ENCODE results near the gene DNLZ.

The DNLZ gene

DNA sequence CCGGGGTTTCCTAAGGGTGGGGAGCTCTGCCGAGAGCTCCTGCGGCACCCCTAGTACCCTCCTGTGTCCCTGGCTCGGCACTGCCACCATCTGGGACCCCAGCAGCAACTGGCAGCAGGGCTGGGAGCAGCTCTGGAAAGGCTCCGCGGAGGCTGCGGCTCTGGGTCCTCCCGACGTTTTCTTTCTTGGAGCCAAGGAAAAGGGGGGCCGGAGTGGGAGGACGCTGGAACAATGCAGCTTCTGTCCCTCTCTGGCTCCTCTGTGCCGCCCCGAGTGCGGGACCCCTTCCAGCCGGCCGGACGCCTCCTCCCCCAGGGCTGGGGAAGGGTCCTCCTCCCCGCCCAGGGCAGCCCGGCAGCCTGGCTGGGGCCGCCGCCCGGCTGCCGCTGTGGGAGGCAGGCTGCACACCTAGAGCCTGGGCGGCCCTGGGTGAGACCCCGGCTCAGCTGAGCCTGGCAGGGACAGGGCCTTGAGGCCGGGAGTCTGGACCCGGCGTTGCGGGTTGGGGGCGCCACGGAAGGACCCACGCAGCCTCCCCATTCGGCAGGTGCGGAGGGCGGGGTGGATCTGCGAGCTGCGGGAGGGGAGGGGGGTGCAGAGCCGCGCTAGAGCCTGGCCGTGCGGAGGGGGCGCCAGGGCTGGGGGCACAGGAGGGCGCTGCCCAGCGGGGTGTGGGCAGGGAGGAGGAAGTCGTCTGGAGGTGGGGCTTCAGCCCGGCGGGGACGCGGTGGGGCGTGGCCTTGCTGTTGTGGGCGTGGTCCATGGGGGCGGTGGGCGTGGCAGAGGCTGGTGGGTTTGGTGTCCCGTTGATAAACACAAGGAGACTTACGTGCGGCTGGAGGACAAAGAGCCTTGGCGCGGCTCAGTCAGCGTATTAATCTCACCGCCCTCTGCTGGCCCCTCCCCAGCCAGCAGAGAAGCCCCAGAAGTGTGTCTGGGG lies 21.1 kb downstream of the DNLZ start:
- no peak for DNase-seq

DNA sequence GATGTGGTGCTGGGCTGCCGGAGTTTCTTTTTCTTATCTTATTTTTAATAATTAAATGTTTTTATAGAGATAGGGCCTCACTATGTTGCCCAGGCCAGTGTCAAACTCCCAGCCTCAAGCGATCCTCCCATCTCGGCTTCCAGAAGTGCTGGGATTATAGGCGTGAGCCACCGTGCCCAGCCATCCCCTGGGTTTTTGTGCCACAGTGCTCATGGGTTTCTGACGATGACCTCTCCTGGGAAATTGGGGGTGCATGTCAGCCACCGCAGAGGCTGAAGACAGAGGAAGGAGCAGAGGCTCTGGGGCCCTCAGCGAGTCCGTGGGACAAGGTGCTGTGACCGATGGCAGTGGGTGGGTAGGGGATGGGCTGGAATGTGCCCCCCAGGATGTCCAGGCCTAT lies 21.8 kb downstream of the DNLZ start:
- no peak for DNase-seq

DNA sequence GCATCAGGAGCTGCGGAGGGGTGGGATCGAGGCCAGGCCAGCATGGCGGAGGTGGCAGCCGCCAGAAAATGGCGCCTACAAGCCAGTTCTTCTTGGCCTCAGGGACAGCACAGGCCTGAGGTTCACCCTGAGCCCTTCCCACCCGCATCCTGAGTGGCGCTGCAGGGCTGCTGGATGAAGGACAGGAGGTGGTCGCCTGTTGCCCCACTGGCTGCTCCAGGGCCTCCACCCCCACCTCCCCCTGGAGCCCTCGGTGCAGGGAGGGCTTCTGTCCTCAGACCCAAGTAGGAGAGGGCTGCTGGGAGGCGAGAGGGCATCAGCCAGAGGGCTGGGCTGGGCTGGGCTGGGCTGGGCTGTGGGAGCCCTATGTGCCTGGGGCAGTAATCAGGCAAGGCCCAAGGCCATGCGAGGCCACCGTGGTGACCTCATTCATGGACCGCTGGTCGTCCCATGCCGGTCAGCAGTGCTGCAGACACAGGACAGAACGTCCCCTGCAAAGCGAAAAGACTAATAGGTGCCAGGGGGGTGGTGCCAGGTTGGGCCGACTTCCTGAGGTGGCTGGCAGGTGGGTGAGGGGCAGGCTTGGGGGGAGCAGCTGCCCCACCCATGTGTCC lies 22.4 kb downstream of the DNLZ start:
- no peak for DNase-seq

DNA sequence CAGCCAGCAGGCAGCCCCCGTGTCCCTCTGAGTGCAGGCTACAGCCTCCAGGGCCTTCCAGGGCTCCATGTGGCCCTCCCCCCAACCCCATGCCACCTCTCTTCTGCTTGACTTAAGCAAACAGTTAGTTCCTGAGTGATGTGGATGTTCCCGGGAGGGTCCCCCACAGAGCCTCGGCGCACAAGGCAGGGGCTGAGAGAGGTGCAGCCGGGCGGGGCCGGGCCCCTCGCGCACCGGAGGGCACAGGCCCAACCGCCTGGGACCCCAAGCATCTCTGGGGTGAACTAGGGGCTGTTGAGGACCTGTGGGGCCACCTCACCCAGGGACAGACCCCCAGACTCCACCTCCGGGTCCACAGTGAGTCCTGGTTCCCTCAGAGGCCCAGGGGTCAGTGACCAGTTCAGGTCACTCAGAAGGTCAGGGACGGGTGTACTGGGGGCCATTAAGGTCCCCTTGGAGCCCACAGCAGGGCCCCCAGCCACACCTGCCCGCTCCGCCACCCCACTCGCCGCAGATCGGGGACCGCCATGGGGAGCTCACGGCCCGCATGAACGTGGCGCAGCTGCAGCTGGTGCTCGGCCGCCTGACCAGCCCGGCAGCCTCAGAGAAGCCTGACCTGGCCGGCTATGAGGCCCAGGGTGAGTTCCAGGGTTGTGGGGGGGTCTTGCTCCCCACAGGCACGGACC lies 23.0 kb downstream of the DNLZ start:
- DNase-seq = no peak

DNA sequence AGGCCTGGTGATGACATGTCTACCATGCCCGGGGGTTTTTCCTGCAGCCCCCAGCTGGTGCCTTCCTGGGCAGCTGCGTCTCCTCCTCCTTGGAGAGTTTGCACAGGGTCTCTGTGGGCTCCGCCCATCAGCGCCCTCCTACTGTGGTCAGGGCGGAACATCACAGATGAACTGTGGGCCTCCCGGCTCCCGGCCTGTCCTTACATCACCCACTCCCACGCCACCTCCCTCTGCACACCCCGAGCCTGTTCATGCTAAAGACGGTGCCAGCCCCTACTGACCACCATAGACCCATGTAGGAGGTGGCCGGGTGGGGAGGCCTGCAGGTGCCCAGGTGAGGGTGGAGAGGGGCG lies 23.6 kb downstream of the DNLZ start:
- DNase-seq = no peak

DNA sequence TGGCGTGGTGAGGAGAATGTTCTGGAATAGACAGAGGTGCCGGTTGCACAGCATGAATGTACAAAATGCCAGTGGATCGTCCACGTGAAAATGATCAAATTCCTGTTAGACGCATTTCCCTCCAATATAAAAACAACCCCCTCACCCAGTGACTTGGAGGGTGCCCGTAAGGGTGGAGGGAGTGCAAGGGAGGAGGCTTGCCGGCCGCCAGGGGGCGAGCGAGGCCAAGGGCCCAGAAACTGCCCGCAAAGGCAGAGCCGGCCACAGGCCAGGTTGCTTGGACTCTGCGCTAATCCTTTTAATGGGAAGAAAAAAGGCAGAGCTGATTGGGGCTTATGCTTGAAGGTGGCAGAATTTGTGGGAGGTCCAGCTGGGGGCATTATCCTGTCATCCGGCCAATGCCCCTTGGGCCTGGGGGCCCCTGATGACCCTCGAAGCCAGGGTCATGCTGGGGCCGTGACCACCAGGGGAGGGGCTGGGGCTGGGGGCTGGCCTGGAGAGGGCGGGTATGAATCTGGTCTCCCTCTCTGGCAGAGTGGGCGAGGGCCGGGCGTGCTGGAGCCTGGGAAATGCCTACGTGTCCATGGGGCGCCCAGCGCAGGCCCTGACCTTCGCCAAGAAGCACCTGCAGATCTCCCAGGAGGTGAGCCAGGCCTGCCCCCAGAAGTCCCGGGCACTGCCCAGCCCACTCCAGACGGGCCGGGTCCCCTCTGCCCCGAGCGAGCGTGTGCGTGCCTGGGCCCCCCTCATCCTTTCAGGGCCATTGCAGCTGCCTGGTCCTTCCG lies 24.2 kb downstream of the DNLZ start:
- DNase-seq = peak; percentile 34 to 66

DNA sequence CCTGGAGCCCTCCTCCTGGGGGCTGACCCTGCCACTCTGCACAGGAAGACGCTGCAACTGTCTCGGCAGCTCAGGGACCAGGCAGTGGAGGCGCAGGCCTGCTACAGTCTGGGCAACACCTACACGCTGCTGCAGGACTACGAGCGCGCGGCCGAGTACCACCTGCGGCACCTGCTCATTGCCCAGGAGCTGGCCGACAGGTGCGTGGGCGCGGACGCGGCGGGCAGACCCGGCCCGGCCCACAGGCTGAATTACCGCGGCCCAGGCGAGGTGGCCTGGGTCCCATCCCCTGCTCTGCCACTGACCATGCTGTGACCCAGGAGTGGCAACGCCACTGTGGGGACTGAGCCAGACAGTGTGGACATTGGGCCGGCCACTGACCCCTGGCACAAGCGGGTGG lies 25.0 kb downstream of the DNLZ start:
- no peak for DNase-seq

DNA sequence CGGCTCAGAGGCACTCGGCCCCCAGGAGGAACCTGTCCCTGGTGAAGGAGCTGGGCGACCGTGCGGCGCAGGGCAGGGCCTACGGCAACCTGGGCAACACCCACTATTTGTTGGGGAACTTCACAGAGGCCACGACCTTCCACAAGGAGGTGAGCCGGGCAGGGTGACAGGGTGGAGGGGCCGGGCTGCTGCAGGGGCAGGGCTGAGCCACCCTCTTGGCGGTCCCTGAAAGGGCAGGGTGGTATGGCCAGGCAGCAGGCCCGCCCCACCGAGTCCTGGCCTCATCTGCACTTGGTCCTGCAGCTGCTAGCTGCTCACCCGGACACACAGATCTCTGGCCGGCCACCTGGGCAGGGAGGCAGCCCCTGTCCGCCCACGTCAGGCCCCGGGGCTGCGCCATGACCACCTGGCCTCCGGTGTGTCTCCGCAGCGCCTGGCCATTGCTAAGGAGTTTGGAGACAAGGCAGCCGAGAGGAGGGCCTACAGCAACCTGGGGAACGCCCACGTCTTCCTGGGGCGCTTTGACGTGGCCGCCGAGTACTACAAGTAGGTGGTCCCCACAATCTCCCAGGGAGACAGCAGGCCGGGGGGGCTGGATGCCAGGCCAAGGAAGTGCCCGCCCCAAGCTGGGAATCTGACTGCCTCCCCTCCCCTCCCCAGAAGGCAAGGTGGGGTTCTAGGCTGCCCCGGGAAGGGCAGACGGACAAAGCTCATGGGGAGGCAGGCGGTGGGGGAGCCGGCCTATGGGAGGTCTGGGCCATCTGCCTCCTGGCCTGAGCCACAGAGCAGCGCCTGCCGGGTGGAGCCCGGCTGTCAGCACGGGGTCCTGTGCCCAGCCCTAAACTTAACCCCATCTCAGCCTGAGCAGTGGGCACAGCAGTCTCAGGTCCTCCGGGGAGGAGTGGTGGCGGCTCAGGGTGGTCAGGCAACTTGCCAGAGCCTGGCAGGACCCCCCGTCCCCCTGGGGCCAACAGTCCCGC lies 25.8 kb downstream of the DNLZ start:
- no peak for DNase-seq

DNA sequence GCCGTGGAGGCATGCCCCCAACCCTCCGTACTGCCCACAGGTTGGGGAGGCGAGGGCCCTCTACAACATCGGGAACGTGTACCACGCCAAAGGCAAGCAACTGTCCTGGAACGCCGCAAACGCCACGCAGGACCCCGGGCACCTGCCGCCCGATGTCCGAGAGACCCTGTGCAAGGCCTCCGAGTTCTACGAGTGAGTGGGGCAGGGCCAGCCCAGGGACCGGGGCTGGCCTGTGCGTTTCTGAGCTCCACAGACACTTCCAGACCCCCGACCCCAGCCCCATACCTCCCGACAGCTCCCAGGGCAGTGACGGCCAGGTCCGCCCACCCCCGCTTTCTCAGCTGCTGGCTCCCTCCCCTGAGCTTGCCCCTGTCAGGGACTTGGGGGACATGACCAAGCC lies 26.7 kb downstream of the DNLZ start:
- no peak for DNase-seq

DNA sequence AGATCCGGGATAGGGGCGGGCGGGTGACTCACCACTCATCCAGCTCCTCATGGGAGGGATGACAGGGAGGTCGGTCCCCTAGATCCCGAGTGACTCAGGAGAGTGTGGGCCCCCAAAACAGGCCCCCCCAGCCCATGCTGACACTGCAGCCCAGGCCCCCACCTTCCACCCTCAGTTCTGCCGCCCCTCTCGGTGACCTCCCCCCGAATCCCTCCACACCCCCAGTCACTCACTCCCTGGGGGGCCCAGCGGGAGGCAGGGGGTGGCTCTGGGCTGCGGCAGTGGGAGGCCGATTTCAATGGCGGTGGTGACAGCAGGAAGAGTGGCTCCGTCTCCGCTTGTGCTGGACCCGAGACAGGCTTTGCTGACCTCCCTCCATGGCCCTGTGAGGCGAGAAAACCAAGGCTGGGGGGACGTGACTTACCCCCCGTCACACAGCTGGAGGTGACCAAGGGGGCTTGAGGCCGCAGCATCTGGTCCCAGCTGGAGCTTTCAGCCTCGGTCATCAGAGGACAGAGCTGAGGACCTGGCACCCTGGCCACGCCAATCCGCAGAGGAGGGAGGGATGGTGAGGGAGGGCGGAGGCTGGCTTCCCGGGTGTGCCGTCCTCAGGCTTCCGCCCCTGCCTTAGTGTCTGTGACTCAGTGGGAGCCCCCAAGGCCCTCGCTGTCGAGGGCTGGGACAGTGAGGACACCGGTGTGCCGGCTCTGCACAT lies 27.2 kb downstream of the DNLZ start:
- no peak for DNase-seq

DNA sequence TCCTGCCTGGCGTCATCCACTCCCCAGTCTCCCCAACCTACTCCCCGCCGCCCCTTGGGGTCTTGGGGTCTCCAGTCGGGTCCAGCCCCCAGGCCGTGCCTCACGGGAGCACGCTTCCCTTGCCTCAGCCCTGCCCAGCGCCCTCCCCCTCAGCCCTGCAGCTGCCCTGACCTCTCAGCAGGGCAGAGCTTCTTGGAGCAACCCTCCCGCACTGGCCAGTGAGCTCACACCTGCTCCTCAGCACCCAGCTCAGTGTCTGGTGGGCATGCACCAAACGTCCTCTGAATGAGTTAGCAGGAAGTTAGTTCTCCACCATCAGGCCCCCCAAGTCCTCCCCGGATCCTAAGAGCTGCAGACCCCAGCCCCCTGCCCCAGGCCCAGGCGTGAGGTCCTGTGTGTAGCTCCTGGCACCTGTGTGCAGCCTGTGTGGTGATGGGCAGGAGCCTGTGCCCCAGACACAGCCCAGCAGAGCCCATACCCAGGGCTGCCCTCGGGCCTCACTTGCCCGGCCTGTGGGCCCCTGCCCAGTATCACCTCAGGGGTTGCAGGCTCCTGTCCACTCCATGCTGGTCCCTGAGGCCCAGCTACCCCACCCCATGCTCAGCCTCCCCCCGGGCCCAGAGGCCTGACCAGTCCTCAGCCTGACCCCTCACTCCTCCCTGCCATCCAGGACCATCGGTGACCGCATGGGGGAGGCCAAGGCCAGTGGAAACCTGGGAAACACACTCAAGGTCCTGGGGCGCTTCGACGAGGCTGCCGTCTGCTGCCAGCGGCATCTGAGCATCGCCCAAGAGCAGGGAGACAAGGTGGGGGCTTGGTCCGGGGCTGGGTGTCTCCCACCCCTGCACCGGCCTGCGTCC lies 28.0 kb downstream of the DNLZ start:
- DNase-seq = no peak

DNA sequence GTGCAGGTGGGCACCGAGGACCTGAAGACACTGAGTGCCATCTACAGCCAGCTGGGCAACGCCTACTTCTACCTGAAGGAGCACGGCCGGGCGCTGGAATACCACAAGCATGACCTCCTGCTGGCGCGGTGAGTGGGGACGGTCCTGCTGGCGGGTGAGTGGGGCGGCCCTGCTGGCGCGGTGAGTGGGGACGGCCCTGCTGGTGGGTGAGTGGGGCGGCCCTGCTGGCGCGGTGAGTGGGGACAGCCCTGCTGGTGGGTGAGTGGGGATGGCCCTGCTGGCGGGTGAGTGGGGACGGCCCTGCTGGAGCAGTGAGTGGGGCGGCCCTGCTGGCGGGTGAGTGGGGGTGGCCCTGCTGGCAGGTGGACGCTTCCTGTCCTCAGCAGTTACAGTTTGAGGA lies 29.0 kb downstream of the DNLZ start:
- DNase-seq = no peak

DNA sequence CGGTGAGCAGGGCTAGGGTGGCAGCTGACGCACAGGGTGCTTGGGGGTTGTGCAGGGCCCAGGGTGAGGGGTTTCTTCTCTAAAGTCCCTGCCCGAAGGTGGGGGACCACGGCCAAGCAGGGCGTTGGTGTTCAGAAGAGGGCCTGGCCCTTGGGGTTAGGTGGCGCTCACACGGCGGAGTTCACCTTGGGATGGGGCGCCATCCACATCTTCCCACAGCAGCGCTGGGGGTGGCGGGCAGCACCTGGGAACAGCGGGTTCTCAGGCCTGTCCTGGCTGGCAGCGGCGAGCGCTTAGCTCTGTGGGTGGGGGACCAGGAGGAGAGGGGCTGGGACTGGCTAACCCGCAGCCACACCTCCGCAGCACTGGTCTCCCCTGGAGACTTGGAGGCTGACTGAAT lies 30.1 kb downstream of the DNLZ start:
- no peak for DNase-seq

DNA sequence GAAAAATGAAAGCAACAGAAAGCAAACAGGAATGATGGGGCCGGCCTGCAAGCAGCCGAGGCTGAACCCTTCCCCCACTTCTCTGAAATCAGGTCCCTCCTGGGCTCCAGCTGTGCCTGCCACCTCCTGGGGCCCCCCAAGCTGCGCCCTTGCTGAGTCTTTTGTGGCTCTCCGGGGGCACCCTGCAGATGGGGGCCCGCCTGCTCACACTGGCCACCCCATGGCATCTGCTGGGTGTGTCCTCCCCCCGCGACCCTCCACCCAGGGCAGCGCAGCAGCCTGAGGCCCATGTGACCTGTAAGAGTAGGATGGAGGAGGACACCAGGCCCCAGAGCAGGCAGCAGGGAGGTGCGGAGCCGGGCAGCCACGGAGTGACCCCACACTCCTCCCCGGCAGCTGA lies 30.5 kb downstream of the DNLZ start:
- no peak for DNase-seq

DNA sequence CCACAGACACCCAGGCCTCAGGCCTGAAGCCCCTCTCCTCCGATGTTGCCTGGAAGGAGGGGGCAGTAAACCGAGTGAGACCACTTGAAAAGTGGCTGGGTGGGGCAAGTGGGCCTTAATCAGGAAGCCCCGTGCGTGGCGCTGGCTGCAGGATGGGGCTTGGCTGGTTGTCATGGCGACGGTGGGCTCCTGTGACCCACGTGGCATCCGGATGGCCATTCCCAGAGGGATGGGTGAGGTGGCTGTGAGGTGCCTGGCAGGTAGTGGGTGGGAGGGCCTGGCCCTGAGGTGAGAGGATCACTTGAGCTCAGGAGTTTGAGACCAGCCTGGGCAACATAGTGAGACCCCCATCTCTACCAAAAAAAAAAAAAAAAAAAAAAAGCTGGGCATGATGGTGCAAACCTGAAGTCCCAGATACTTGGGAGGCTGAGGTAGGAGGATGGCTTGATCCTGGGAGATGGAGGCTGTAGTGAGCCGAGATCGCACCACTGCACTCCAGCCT lies 31.0 kb downstream of the DNLZ start:
- no peak for DNase-seq

DNA sequence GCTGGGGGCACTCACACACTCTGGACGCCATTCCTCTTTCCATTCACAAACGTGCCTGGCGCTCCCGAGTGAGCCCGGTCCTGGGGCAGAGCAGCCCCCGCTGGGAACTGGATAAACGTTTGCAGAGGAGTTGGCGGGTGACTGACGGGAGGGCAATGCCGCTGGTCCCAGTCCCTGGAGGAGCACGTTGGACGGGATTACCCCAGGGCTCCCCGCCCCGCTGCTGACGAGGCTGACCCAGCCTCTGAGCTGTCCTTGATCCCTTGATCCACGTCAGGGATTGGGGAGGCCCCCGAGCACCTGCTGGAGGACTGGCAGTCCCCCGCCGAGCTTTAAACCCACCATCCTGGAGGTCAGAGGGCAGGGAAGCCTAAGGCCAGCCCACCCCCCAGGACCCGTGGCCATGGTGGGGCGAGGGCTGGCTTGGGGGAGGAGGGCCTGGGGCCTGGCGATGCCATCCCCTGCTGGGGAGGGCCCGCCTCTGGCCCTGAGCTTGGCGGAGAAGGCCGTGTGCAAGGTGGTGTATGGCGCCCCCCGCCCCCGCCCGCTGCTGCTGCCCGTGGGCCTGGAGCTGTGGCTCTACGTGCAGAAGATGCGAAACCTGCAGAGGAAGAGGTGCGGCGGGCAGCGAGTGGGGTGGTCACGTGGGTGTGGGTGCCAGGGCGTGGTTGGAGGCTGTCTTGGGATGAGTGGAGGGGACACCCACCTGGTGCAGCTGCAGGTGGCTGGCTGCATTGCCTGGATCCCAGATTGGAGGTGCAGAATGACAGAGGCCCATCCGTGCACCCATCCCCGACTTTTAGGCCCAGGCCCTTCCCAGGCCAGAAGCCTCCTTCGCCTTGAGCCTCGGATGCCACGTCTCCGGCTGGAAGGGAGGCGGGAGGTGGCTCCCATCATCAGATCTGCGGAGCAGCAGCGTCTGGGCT lies 31.7 kb downstream of the DNLZ start:
- no peak for DNase-seq

DNA sequence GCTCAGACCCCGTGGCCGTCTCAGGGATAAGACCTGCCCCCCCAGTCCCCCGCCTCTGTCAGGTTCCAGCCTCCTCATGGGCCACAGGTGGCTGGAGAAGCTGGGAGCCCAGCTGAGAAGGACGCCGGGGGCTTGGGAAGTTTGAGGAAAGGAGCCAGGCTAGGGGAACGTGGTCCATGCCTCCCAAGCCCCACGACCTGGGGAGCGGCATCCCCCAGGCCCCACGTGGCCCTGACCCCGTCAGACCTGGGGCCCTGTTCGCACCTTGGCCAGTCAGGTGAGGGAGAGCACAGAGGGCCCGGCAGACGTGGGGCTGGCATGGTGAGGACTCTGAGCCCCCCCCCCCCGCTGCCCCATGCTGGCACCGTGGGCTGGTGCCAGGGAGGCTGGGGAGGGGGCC lies 32.5 kb downstream of the DNLZ start:
- DNase-seq = no peak

DNA sequence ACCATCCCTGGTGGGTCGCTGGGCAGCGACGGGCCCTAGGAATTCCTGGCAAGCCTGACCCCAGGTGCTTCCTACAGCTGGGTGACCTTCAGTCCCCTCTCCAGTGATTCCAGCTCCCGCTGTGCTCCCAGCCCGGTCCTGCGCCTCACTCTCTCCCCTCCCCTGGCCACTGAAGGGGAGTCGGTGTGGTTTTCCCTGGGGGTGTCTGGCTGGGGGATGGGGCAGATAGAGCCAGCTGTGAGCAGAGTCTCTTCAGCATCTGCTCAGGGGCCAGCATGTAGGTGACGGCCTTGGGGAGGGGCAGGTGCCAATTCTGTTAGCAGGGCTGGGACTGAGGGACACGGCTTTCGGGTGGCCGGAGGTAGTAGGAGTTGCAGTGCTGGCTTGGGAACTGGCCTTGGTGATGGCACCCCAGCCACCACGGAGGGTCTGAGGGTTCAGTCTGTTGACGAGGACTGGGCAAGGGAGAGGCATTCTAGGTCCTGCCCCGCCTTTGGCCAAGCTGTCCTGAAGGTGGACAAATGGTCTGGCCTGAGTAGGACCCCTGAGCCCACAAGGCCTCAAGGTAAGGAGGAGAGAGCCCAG lies 33.0 kb downstream of the DNLZ start:
- DNase-seq = no peak

All from SHP77 (cell line).